CD4-positive, alpha-beta T cell treated with Interleukin-15 for 4 hours (primary cell): ENCODE data around the gene ARPC1B.
"Not testable (repeated sequence)": the region's sequence is repeated elsewhere in the genome, so short reads cannot be mapped to it uniquely, and the experiment has no call there.

Source experiments
- DNase-seq: peaks from one replicate; pipeline ENCODE4 v3.0.0-alpha.2; 2020; ENCODE audit warnings: low spot score

The ARPC1B gene

DNA sequence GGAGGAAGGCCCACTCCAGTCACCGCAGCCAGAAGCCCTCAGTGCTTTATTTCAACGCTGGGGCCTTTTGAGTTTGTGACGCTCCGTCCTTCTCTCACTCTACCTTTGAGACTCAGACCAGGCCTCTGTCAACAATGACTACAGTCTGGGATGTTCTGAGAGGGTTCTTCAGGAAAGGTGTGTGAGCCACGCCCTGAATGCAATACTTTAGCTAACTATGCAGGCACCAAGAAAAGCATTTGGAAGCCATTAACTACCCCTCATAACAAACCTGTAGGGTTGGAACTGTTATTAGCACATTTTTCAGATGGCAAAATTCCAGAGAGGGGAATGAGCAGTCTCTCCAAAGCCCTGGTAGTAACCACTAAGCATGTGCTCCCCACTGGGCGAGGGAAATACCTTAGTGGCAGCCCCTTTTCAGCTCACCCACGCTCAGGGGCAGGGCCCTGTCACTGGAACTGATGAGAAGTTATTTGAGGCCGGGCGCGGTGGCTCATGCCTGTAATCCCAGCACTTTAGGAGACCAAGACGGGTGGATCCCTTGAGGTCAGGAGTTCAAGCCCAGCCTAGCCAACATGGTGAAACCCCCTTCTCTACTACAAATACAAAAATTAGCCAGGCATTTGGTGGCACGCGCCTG, 5.7 kb upstream of the ARPC1B start:
- DNase-seq = no peak

- no peak for DNase-seq
Measured at GRCh38 chr7:99369767-99370391, 4.7 kb upstream of the ARPC1B start.

- DNase-seq = no peak
Measured at GRCh38 chr7:99371376-99371920, 3.1 kb upstream of the ARPC1B start.

DNA sequence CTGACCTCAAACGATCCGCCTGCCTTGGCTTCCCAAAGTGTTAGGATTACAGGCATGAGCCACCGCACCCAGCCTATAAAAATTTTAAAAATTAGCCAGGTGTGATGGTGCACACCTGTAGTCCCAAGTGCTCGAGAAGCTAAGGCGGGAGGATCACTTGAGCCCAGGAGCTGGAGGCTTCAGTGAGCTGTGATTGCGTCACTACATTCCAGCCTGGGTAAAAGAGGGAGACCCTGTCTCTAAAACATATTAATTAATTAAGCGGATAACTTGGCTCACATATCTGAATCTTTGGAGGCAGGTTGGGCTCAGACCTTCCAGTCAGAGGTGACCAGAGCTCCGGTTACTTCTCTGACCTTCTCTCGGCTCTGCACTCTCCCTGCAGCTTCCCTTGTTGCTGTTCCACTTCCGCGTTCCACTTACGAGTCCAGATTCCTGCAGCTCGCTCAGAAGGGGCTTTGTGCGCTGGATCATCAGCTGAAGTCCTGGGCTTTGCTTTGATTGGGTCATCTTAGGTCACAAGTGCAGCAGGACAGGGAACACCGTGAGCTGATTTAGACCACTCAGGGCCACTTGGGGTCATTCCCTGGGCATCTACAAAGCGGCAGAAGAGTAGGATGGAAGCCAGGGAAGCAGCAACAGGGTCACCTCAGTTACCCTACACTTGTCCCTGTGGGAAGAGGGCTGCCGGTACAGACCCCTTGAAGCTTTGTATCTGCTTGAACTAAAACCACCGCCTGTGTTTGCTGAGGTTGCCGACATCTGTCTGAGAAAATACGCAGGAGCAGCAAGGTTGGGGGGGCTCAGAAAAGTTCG, 2.0 kb upstream of the ARPC1B start:
- DNase-seq = no peak

- no peak for DNase-seq
Measured at GRCh38 chr7:99373091-99374066, 1.2 kb upstream of the ARPC1B start.

DNA sequence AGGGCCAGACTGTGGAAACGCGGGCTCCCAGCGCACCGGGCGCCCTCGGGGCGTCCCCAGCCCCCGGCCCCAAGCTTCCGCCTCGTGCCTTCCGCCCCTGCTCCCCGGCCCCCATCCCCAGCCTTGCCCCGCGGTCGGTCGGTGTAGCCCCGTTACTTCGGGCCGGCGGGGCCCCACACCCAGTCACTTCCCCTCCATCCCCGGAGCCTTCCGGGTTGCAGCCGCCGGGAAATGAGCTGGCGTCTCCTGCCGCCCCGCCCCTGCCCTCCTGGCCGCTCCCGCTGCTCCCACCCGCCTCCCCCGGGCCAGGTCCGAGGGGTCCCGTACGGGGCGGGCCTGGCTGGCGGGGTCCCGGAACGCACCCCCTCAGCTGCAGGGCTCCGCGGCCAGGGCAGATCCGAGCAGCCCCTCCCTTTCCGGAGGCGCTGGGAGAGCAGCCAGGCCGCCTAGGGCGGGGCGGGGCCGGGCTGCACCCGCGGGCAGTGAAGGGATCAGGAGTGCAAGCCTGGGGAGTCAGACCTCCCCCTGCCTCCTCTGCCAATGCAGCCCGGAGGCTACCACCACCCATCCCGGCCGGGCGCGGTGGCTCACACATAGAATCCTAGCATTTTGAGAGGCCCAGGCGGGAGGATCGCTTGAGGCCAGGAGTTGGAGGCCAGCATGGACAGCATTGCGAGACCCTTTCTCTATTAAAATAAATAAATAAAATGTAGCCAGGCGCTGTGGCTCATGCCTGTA, 709 bp downstream of the ARPC1B start:
- DNase-seq = peak; percentile 62

- peak; percentile 76 for DNase-seq
Measured at GRCh38 chr7:99379043-99379577, 4.6 kb downstream of the ARPC1B start.

DNA sequence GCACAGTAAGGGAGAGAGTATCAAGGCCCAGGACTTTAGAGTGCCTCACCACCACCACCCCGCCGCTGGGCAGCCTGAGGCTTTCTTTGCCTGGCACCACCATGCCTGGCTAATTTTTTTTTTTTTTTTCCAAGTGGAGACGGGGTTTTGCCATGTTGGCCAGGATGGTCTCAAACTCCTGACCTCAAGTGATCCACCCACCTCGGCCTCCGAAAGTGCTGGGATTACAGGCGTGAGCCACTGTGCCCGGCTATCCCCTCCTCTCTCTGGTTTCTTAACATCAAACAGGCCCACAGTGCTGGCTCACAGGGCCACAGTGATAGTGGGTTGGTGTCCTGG, 5.1 kb downstream of the ARPC1B start:
- DNase-seq = not testable (repeated sequence)

DNA sequence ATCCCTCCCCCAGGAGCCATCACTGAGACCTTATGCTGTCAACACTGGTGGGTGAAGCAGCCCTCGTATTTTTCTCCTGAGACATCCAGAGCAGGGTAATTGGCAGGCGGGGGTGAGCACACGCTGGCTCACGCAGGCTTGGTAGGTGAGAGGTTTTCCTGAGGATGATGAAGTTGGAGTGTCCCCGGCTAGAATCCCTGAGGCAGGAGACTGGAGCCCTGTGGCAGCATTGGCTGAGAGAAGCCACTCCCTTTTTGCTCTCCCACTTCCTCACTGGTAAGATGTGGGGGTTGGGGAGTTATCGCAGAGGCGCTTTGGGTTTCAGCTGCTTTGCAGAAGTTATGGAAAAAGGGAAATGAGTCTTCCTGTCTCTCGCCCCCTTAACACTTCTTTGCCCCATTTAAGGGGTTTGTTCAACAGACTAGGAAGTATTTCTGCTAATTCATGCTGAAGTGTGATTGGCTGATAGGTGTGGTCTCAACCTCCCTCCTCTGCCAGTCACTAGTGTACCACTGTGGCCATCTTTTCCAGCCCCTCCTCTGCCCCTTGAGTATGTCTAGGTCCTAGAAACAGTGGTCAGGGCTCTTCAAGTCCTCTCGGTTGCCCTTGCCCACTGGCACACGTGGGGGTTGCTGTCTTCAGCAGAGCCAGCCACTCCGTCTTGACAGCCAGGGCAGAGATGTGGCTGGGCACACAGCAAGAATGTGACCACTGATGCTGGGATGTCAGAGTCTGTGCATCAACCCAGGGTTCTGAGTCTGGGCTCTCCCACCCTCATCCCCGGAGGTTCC, 5.7 kb downstream of the ARPC1B start:
- peak; percentile 40 for DNase-seq

- DNase-seq = peak; percentile 93
Measured at GRCh38 chr7:99380823-99381663, 6.5 kb downstream of the ARPC1B start.

GRCh38 chr7:99381664-99382075, 7.1 kb downstream of the ARPC1B start:
- no peak for DNase-seq

GRCh38 chr7:99383203-99383602, 8.7 kb downstream of the ARPC1B start:
- no peak for DNase-seq

GRCh38 chr7:99383791-99384370, 9.4 kb downstream of the ARPC1B start:
- DNase-seq = no peak

GRCh38 chr7:99384523-99384922, 10.0 kb downstream of the ARPC1B start:
- no peak for DNase-seq

DNA sequence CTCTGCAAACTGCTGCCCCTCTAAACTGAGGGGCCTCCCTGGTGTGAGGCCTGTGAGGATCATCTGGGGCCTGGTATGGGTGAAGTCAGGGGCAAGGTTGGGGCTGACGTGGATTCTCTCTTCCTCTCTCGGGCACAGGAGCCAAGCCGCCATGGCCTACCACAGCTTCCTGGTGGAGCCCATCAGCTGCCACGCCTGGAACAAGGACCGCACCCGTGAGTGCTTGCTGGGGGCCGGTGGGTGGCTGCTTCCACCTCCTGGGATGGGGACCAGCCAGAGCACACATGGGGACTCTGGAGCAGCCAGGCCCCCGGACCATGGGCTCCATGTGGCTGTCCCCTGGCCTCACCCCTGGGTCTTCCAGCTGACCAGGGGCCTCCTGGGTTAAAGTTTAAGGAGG, 11.0 kb downstream of the ARPC1B start:
- no peak for DNase-seq

- DNase-seq = peak; percentile 49
Measured at GRCh38 chr7:99386584-99387238, 12.2 kb downstream of the ARPC1B start.

DNA sequence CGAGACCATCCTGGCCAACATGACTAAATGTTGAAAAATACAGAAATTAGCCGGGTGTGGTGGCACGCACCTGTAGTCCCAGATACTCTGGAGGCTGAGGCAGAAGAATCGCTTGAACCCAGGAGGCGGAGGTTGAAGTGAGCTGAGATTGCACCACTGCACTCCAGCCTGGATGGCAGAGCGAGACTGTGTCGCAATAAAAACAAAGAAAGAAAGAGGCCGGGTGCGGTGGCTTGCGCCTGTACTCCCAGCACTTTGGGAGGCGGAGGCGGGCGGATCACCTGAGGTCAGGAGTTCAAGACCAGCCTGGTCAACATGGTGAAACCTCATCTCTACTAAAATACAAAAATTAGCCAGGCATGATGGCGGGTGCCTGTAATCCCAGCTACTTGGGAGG, 12.7 kb downstream of the ARPC1B start:
- not testable (repeated sequence) for DNase-seq

DNA sequence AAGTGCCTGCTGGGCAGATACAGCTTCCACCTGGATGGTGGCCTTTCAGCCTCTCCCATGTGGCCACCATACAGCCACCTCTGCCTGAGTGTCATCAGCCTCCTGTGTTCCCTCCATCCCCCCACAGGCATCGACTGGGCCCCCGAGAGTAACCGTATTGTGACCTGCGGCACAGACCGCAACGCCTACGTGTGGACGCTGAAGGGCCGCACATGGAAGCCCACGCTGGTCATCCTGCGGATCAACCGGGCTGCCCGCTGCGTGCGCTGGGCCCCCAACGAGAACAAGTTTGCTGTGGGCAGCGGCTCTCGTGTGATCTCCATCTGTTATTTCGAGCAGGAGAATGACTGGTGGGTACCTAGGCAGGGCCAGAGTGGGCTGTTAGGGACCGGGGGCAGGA, 13.4 kb downstream of the ARPC1B start:
- DNase-seq = no peak
